B cell (primary cell): ENCODE results near the gene GLYATL3.

Experiments
- CTCF ChIP-seq: fragments of 200-600 bp; IDR thresholded peaks from one replicate; pipeline ENCODE4 v1.8.0; 2022; ENCODE audit warnings: antibody characterized with exemption, mild to moderate bottlenecking
- EZH2 ChIP-seq: IDR thresholded peaks from 2 replicates; pipeline ENCODE4 v1.6.1; 2012; ENCODE audit warnings: borderline replicate concordance, low read depth, mild to moderate bottlenecking, moderate library complexity, low read length; ENCODE audit not compliant: insufficient read depth, poor library complexity, severe bottlenecking

- no peak for TF ChIP-seq EZH2
- TF ChIP-seq CTCF, result no peak
Measured at GRCh38 chr6:49551078-49551865, 51.5 kb downstream of the GLYATL3 start.
